Spinal cord (tissue), 10 donors: ENCODE measurements around the gene FOXN3. TPM values are rescaled to one million over a fixed set of nuclear protein-coding genes. Genes with fewer than 3 reads are reported as not detected.

ENCODE experiments used
- DNase-seq, 6 donors: peaks; one replicate each; pipeline versions ENCODE4 v3.0.0 to v3.0.0-alpha.2; 2013 to 2015; ENCODE audit warnings: low spot score in 6 of 6, low read depth in 4 of 6
- H3K27ac ChIP-seq: one replicate; pipeline ENCODE4 v1.5.1; 2013; ENCODE audit warnings: low read depth, low read length, control low read depth
- H3K27me3 ChIP-seq: one replicate; pipeline ENCODE4 v1.6.1; 2013; ENCODE audit warnings: low read length; ENCODE audit not compliant: control insufficient read depth, insufficient read depth
- H3K36me3 ChIP-seq: one replicate; pipeline ENCODE4 v1.6.1; 2013; ENCODE audit warnings: low read length; ENCODE audit not compliant: control insufficient read depth, insufficient read depth
- H3K4me1 ChIP-seq: one replicate; pipeline ENCODE4 v1.6.1; 2013; ENCODE audit warnings: low read length; ENCODE audit not compliant: control insufficient read depth, insufficient read depth
- H3K4me3 ChIP-seq: one replicate; pipeline ENCODE4 v1.5.1; 2013; ENCODE audit warnings: low read depth, low read length, control low read depth
- H3K9me3 ChIP-seq: one replicate; pipeline ENCODE4 v1.6.1; 2013; ENCODE audit warnings: low read length; ENCODE audit not compliant: control insufficient read depth, insufficient read depth
- WGBS: methylation state at CpG from one replicate; pipeline ENCODE4 v1.1.5; 2013; ENCODE audit warnings: missing lambda C conversion rate; ENCODE audit not compliant: insufficient coverage; 5-methylcytosine and 5-hydroxymethylcytosine counted together
- polyA plus RNA-seq, 2 donors: library from polyadenylated mRNA; unstranded; fragments of 120-200 nt; gene quantifications; one replicate each; pipeline ENCODE4 v1.2.1, GENCODE V29; 2013; ENCODE audit not compliant: insufficient read length in 2 of 2
- total RNA-seq, 2 donors: library from RNA; depleted of rRNA in 1 of 2; stranded (reverse); fragments of 120-200 nt in 1 of 2; fragments of >200 nt in 1 of 2; gene quantifications; one replicate each; pipeline versions ENCODE4 v1.2.3 to v1.2.4, GENCODE V29; 2013 to 2014
- donor health status: healthy.

The FOXN3 gene
- total and polyA plus RNA-seq, 4 donors: 37.8 to 56.8 (median 46.8) TPM

DNA sequence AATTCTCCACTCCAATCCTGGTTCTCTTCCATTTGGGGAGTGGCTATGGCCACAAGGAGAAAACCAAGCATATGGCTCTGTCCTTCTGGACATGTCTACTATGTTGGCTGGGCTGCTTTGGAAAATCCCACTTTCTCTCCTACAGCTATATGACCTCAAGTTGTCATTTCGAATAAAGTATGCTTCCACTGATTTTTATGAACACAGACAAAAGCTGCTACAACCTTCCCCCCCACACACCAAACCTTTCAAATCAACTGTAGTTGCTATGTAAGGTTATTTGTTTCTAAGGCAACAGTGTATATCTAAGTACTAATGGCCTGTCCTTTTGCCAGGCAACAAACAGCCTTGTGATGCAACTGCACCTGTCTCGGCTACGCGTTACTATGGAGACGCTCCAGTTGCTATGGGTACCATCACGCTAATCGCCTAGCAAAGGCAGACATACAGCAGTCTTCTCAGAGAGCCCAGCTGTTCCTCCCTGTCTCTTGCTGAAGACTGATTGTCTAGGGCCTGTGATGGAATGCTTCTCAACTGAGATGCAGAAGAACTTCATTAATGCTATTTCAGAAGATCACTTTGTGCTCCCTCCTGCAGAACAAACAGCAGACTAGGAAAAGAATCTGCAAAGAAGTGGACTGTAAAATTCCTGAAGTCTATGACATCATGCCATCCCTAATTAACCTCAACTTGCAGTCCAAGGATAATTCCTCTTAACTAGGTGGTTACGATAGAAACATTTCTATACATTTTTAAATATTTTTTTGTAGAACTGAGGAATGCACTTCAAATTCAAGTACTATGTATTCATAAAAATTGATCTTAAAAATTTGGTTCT, 67.6 kb downstream of the FOXN3 start:
- Histone ChIP-seq H3K9me3 (no peaks in the 10 kb centered on the region), H3K27me3 (no peaks in the 10 kb centered on the region), H3K4me1 (peaks cover 39% of the 10 kb centered on the region), H3K36me3 (peaks cover 4% of the 10 kb centered on the region), H3K4me3 (no peak overlapping the region), H3K27ac (peak overlapping the region; percentile 86)
- WGBS: 31% methylated on average over 6 of the region's 8 CpGs
- peak; percentile 87 to 99 (median 96) for DNase-seq

DNA sequence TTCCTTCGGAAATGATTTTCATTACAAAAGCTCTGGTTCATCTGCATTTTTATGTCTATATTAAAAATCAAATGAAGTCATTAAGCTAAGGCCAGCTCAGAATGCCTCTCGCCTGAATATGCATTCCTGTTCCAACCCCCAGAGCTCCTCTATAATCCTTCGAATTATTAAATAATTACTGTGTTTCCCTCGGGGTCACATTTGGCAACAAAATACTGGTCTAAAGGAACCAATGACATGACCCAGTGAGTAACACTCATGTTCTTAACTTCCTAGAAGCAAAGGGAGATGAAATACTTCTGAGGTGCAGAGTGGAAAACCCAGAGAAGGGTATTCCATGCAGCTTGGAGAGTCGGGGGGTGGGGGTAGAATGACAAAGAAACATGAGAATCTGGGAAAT, 68.3 kb downstream of the FOXN3 start:
- WGBS: 53% methylated on average over 3 of the region's 5 CpGs
- Histone ChIP-seq H3K4me3 (no peak overlapping the region), H3K36me3 (peaks cover 4% of the 10 kb centered on the region), H3K27me3 (no peaks in the 10 kb centered on the region), H3K27ac (peak overlapping the region; percentile 70), H3K4me1 (peaks cover 39% of the 10 kb centered on the region), H3K9me3 (no peaks in the 10 kb centered on the region)
- DNase-seq: no peak

GRCh38 chr14:89347885-89348284, 69.1 kb downstream of the FOXN3 start:
- DNase-seq: peak in 1 of 6 donors; percentile 46
- Histone ChIP-seq H3K4me1 (peaks cover 38% of the 10 kb centered on the region), H3K27me3 (no peaks in the 10 kb centered on the region), H3K4me3 (no peak overlapping the region), H3K36me3 (peaks cover 4% of the 10 kb centered on the region), H3K9me3 (no peaks in the 10 kb centered on the region), H3K27ac (peak overlapping the region; percentile 70)
- whole genome bisulfite sequencing: 95% methylated on average over 6 of the region's 10 CpGs

- Histone ChIP-seq H3K4me3 (no peak overlapping the region), H3K36me3 (peaks cover 4% of the 10 kb centered on the region), H3K9me3 (no peaks in the 10 kb centered on the region), H3K27ac (no peak overlapping the region), H3K27me3 (no peaks in the 10 kb centered on the region), H3K4me1 (peaks cover 18% of the 10 kb centered on the region)
- WGBS: 53% methylated on average over 8 of the region's 10 CpGs
- DNase-seq: peak in 1 of 6 donors; percentile 60
These were observed 72.1 kb downstream of the FOXN3 start for GRCh38 chr14:89344920-89345254.

DNA sequence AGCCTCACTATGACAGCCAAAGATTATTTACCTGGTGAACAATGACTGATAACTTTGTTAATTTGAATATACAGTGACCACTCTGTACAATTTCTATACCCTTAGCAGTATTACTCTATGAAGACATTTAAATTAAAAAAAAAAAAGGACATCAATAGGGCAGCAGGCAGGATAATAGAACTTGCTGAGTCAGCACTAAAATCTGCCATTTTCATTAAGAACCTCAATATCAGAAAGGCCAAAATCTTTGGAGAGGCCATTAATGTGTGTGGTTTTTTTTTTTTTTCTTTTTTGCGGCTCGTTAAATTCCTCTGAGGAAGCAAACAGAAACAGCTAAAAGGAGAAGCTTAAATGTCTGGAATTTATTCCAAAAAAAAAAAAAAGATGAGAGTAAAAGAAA, 73.7 kb downstream of the FOXN3 start:
- H3K9me3 ChIP-seq: no peaks in the 10 kb centered on the region
- no peaks in the 10 kb centered on the region for H3K27me3 ChIP-seq
- H3K4me3 ChIP-seq: no peak overlapping the region
- H3K27ac ChIP-seq: no peak overlapping the region
- no CpG with 5 or more reads among the region's 2 CpGs for WGBS
- H3K4me1 ChIP-seq: peaks cover 27% of the 10 kb centered on the region
- peaks cover 7% of the 10 kb centered on the region for H3K36me3 ChIP-seq
- DNase-seq: no peak

GRCh38 chr14:89342049-89342448, 75.0 kb downstream of the FOXN3 start:
- H3K4me1 ChIP-seq: peaks cover 24% of the 10 kb centered on the region
- WGBS: no CpG with 5 or more reads among the region's 5 CpGs
- H3K4me3 ChIP-seq: no peak overlapping the region
- H3K9me3 ChIP-seq: no peaks in the 10 kb centered on the region
- DNase-seq: no peak
- no peak overlapping the region for H3K27ac ChIP-seq
- no peaks in the 10 kb centered on the region for H3K27me3 ChIP-seq
- H3K36me3 ChIP-seq: peaks cover 3% of the 10 kb centered on the region

DNA sequence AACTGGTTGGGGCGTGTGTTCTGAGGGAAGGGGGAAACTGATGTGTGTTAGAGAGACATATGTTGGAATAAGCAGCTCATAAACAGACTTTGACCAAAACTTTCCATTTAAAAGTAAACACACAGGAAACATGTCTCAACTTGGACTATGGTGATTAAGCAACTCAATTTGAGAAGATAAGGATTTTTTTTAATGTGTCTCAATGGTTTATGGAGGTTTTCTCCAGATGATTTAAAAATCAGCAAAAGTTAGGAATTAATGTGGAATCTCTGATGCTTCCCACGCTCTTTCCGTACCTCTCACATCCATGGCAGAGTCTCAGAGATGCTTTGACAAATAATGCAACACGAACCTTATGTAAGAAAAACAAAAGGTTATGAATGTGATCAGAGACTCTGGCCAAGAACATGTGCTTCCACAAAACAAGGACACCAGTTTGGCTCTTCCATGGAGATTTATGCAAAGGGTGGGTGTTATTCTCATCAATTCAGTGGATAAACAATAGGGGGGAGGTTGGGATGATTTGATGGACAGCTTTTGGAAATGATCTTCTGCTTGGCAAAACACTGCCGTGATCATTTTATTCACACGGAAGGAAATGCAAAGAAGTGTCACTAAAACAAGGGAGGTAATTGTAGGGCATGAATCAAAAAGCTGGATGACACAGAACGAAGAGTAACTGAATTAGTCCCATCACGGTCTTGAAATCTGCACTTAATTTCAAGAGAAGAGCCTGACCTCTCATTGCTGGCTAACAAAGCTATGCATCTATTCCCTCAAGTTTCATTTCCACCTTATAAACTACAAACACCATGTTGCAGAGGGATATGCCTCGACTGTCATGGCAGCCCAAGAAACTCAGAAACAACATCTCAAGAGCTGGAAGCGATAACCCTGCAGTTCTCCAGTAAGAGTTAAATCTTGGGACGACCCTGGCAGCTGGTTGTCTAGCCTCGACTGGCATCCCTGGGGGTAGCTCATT, 76.5 kb downstream of the FOXN3 start:
- Histone ChIP-seq H3K4me3 (no peak overlapping the region), H3K36me3 (peaks cover 3% of the 10 kb centered on the region), H3K27ac (peak overlapping the region; percentile 18), H3K9me3 (no peaks in the 10 kb centered on the region), H3K4me1 (peaks cover 25% of the 10 kb centered on the region), H3K27me3 (no peaks in the 10 kb centered on the region)
- 58% methylated on average over 6 of the region's 12 CpGs for WGBS
- DNase-seq: no peak

DNA sequence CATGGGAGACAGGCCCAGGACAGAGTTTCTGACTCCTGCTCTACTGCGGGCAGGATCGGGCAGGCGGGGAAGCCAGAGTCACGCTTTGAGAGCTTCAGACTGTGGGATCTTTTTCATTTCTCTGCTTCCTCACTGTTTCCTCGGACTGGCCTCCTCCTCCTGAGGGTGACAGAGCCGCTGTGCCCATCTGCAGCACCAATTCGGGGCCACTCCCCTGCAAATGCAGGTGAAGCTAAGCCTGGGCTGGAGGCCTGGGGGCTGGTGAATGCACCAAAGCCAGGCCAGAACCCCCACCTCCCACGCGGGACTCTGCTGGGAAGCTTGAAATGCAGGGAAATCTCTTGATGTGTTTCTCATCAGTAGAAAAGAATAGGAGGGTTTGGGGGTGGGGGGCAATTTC, 77.5 kb downstream of the FOXN3 start:
- Histone ChIP-seq H3K27ac (peak overlapping the region; percentile 18), H3K9me3 (no peaks in the 10 kb centered on the region), H3K27me3 (no peaks in the 10 kb centered on the region), H3K4me1 (peaks cover 19% of the 10 kb centered on the region), H3K4me3 (no peak overlapping the region), H3K36me3 (peaks cover 3% of the 10 kb centered on the region)
- no peak for DNase-seq
- 72% methylated on average over 7 of the region's 9 CpGs for WGBS

DNA sequence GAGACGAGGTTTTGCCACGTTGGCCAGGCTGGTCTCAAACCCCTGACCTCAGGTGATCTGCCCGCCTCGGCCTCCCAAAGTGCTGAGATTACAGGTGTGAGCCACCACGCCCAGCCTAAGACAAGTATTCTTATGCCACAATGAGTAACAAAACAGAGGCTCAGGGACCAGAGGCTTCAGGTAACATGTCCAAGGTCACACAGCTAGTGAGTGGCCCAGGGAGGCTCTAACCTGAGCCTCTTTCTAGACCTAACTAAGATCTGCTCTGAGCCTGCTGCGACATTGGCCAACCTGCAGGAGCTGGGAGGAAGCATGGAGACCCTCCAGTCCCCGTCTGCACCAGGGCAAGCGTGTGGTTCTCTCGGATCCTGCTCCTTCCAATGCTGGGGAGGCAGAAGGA, 77.9 kb downstream of the FOXN3 start:
- peak overlapping the region; percentile 18 for H3K27ac ChIP-seq
- peaks cover 3% of the 10 kb centered on the region for H3K36me3 ChIP-seq
- no peak overlapping the region for H3K4me3 ChIP-seq
- H3K9me3 ChIP-seq: no peaks in the 10 kb centered on the region
- no peaks in the 10 kb centered on the region for H3K27me3 ChIP-seq
- peaks cover 19% of the 10 kb centered on the region for H3K4me1 ChIP-seq
- no peak for DNase-seq
- WGBS: 77% methylated on average over 7 of the region's 9 CpGs
